Measurements from ENCODE around the gene GJA8. TPM values are rescaled to one million over a fixed set of nuclear protein-coding genes. Genes with fewer than 3 reads are reported as not detected.
"Not testable (repeated sequence)": the region's sequence is repeated elsewhere in the genome, so short reads cannot be mapped to it uniquely, and the experiment has no call there.

The GJA8 gene
- not detected for total RNA-seq

DNA sequence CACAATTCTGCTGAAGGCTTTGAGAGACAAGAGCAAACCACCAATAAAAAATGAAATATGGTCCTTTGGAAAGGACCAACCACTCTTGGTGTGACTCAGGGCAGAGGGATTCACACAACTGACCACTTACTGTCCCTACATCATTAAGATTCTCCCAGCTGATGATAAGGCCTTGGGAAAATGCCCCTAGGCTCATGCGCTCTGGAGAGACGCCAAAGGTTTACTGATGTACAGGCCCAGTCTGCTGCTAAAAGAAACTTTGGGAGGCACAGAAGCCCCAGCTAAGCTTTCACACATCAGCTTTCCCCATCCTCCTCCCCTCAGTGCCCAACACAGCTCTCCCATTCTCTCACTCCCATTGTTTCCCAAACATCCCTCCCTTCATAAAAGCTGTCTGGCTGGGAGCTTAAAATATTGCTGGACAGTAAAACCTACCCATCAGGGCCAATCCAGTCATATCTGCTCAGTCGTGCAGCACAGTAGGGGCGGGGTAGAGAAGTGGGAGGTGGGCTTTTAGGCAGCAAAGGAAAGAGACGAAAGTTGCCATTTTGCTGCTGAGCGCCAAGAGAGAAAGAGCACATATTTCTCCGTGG, at the start of gene GJA8:
Gene GJA8, plus strand, starts transcription at position 543 of the 593 bp plus-strand sequence. CDS start 5,161 bp downstream, outside the sequence.
- Histone ChIP-seq H3K4me3 (no peak within 1 kb of the TSS), H3K27ac (no peak within 1 kb of the TSS), H3K9me3 (no peaks in the 10 kb centered on the region), H3K27me3 (no peaks in the 10 kb centered on the region), H3K4me1 (no peaks in the 10 kb centered on the region), H3K36me3 (no peaks in the 10 kb centered on the region)
- WGBS, 2 donors: 81 to 90% methylated on average over 5 to 7 of the region's 7 CpGs
- DNase-seq (no peak), ATAC-seq (ENCODE audit: low FRiP score in 2 of 2) (no peak)
- TF ChIP-seq EP300 (IDR thresholded peaks at IDR 0.05) (no peak), POLR2AphosphoS5 (IDR thresholded peaks at IDR 0.05) (no peak), POLR2A (IDR thresholded peaks at IDR 0.05) (no peak)
- TF ChIP-seq, protein P1, sequence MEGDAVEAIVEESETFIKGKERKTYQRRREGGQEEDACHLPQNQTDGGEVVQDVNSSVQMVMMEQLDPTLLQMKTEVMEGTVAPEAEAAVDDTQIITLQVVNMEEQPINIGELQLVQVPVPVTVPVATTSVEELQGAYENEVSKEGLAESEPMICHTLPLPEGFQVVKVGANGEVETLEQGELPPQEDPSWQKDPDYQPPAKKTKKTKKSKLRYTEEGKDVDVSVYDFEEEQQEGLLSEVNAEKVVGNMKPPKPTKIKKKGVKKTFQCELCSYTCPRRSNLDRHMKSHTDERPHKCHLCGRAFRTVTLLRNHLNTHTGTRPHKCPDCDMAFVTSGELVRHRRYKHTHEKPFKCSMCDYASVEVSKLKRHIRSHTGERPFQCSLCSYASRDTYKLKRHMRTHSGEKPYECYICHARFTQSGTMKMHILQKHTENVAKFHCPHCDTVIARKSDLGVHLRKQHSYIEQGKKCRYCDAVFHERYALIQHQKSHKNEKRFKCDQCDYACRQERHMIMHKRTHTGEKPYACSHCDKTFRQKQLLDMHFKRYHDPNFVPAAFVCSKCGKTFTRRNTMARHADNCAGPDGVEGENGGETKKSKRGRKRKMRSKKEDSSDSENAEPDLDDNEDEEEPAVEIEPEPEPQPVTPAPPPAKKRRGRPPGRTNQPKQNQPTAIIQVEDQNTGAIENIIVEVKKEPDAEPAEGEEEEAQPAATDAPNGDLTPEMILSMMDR (IDR thresholded peaks at IDR 0.05): no peak

DNA sequence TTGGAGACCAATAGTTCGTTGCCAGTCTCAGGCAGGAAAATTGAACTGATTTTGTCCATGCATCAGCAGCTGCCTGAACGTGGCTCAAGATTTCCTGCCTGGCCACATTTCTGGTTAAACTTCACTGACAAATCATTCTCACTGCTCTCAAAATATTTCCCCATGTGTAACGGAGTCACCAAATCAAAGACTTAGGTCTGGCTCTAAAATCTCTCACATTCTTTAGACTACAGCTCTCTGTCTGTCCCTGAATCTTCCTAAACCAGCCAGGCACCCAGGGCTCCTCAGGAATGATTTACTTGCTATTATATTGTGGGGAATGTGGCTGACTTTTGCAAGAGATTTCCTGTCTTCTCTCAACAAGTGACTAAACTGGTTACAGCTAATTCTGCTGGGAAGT, 49.2 kb upstream of the GJA8 start:
- Histone ChIP-seq H3K4me1 (no peaks in the 10 kb centered on the region), H3K36me3 (no peaks in the 10 kb centered on the region), H3K27me3 (no peaks in the 10 kb centered on the region), H3K27ac (peak overlapping the region in 1 of 4 donors; percentile 27), H3K4me3 (no peak overlapping the region), H3K9me3 (no peaks in the 10 kb centered on the region)
- whole genome bisulfite sequencing, 2 donors: 52 to 59% methylated on average over 3 of the region's 3 CpGs
- ATAC-seq (ENCODE audit: low FRiP score in 2 of 2) (no peak), DNase-seq (no peak)
- TF ChIP-seq POLR2A (IDR thresholded peaks at IDR 0.05) (no peak), POLR2AphosphoS5 (IDR thresholded peaks at IDR 0.05) (no peak), EP300 (IDR thresholded peaks at IDR 0.05) (no peak)
- TF ChIP-seq, protein P1 (IDR thresholded peaks at IDR 0.05): no peak

DNA sequence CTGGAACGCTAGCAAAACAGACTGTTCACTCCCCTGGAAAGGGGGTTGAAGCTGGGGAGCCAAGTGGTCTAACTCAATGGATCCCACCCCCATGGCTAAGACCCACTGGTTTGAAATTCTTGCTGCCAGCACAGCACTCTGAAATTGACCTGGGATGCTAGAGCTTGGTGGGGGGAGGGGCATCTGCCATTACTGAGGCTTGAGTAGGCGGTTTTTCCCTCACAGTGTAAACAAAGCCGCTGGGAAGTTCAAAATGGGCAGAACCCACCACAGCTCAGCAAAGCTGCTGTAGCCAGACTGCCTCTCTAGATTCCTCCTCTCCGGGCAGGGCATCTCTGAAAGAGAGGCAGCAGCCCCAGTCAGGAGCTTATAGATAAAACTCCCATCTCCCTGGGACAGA, 47.6 kb upstream of the GJA8 start:
- H3K27ac ChIP-seq; H3K4me3 ChIP-seq; H3K27me3 ChIP-seq; H3K4me1 ChIP-seq; H3K9me3 ChIP-seq; H3K36me3 ChIP-seq; DNase-seq; ATAC-seq (ENCODE audit: low FRiP score in 2 of 2): not testable (repeated sequence)
- whole genome bisulfite sequencing, 2 donors: 74 to 80% methylated on average over 1 to 4 of the region's 4 CpGs

DNA sequence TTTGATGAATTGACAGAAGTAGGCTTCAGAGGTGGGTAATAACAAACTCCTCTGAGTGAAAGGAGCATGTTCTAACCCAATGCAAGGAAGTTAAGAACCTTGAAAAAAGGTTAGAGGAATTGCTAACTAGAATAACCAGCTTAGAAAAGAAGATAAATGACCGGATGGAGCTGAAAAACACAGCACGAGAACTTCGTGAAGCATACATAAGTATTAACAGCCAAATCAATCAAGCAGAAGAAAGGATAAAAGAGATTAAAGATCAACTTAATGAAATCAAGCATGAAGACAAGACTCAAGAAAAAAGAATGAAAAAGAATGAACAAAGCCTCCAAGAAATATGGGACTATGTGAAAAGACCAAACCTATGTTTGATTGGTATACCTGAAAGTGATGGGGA, 46.6 kb upstream of the GJA8 start:
- DNase-seq: not testable (repeated sequence)

DNA sequence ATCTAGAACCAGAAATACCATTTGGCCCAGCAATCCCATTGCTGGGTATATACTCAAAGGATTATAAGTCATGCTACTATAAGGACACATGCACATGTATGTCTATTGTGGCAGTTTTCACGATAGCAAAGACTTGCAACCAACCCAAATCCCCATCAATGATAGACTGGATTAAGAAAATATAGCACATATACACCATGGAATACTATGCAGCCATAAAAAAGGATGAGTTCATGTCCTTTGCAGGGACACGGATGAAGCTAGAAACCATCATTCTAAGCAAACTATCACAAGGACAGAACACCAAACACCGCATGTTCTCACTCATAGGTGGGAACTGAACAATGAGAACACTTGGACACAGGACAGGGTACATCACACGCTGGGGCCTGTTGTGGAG, 35.4 kb upstream of the GJA8 start:
- H3K27ac ChIP-seq; H3K4me3 ChIP-seq; ATAC-seq (ENCODE audit: low FRiP score in 2 of 2); H3K27me3 ChIP-seq; H3K4me1 ChIP-seq; DNase-seq; H3K9me3 ChIP-seq; H3K36me3 ChIP-seq: not testable (repeated sequence)
- WGBS, 2 donors: 92 to 94% methylated on average over 4 of the region's 4 CpGs

More for the DNA sequence above, 46.6 kb upstream of the GJA8 start:
- WGBS, 2 donors: 91 to 93% methylated on average over 3 of the region's 3 CpGs
- H3K9me3 ChIP-seq; H3K27ac ChIP-seq; H3K36me3 ChIP-seq; H3K4me3 ChIP-seq; H3K27me3 ChIP-seq; H3K4me1 ChIP-seq; ATAC-seq (ENCODE audit: low FRiP score in 2 of 2): not testable (repeated sequence)

DNA sequence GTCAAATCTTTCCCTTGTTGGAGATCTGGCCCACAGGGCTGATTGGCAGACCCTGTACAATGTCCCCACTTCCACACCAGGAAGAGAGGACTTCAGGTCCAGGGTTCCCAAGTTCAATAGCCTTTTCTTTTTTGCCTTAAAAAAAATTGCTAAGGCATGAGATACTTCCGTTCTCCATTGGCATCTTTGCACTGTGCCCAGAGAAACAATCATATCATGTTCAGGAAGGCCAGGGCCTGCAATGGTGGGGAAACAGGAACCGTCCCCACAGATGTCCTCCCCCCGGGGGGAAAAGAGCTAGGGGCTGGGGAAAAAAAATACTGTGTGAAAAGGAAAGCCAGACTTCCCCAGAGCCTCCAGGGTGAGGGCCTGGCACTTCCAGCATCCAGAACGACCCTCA, 24.6 kb upstream of the GJA8 start:
- ATAC-seq (ENCODE audit: low FRiP score in 2 of 2) (no peak), DNase-seq (no peak)
- H3K36me3 ChIP-seq: no peaks in the 10 kb centered on the region
- WGBS, 2 donors: 52 to 58% methylated on average over 4 of the region's 4 CpGs
- H3K4me1 ChIP-seq: no peaks in the 10 kb centered on the region
- no peaks in the 10 kb centered on the region for H3K27me3 ChIP-seq
- no peak overlapping the region for H3K27ac ChIP-seq
- no peak for TF ChIP-seq POLR2A (IDR thresholded peaks at IDR 0.05)
- TF ChIP-seq POLR2AphosphoS5 (IDR thresholded peaks at IDR 0.05): no peak
- TF ChIP-seq, protein P1 (IDR thresholded peaks at IDR 0.05): no peak
- TF ChIP-seq EP300 (IDR thresholded peaks at IDR 0.05): no peak
- no peak overlapping the region for H3K4me3 ChIP-seq
- peaks cover 0 to 5% (median 0%) of the 10 kb centered on the region in 4 donors for H3K9me3 ChIP-seq

All from upper lobe of left lung (tissue), 6 donors.